K562 (cell line): ENCODE data around the gene ERVV-1. TPM values are rescaled to one million over a fixed set of nuclear protein-coding genes. Genes with fewer than 3 reads are reported as not detected.

Source experiments
- ATAC-seq: fragments of 200-7000 bp; cut with Tn5 transposase; 3 replicates; pipeline ENCODE4 v1.9.1; 2020; ENCODE audit warnings: moderate library complexity
- BruUV-seq: library from RNA; stranded (reverse); fragments of 400-500 nt; replicated peaks from 2 replicates; lab custom pipeline; 2021; lab: Mats Ljungman, UMichigan
- CTCF ChIA-PET: fragments of 300-600 bp; formaldehyde crosslinking; extraction: SDS; loops from one replicate; lab custom pipeline; 2021; ENCODE audit warnings: low intra/inter-chr PET ratio; lab: Yijun Ruan, JAX
- POLR2A ChIA-PET: fragments of 300-600, 350-650 bp; sonication (Branson Sonifier 250); formaldehyde crosslinking; extraction: SDS; loops from one replicate; lab custom pipeline; 2021; ENCODE audit warnings: antibody characterized with exemption, inconsistent platforms; lab: Yijun Ruan, JAX
- DNase-seq, 4 experiments: peaks; one replicate each; pipeline versions ENCODE4 v3.0.0 to v3.0.0-alpha.2; 2011 to 2018; ENCODE audit warnings: low spot score in 3 of 4, mixed read lengths in 3 of 4; ENCODE audit errors: extremely low read depth in 1 of 4
- FAIRE-seq: peaks from 2 replicates; lab custom pipeline; 2011; peaks lifted over from hg19 to GRCh38; lab: Jason Lieb, UNC
- H2AFZ ChIP-seq: 2 replicates; pipeline ENCODE4 v1.6.0; 2011; ENCODE audit warnings: low read depth, low read length, control low read depth, inconsistent platforms
- H3K27ac ChIP-seq: fragments of 200-600 bp; 3 replicates; pipeline ENCODE4 v1.8.0; 2011; ENCODE audit warnings: low read depth, mild to moderate bottlenecking, control low read depth, inconsistent platforms, low read length, moderate library complexity, mixed read lengths; ENCODE audit errors: extremely low read depth
- H3K27me3 ChIP-seq, 2 experiments: fragments of 300-600 bp in 1 of 2; 2 replicates in 1 of 2; 3 replicates in 1 of 2; pipeline versions ENCODE4 v1.6.0 to v1.8.0; 2011; ENCODE audit warnings: inconsistent platforms in 2 of 2, low read length in 2 of 2, mild to moderate bottlenecking in 1 of 2, mixed read lengths in 1 of 2, moderate library complexity in 1 of 2; ENCODE audit not compliant: control insufficient read depth in 2 of 2, insufficient read depth in 2 of 2
- H3K36me3 ChIP-seq: fragments of 300-600 bp; 3 replicates; pipeline ENCODE4 v1.8.0; 2011; ENCODE audit warnings: mild to moderate bottlenecking, low read length, inconsistent platforms; ENCODE audit not compliant: control insufficient read depth, insufficient read depth
- H3K4me1 ChIP-seq, 2 experiments: fragments of 200-600 bp in 1 of 2; replicated peaks in 1 of 2; 2 replicates in 1 of 2; 3 replicates in 1 of 2; pipeline versions ENCODE4 v1.5.1 to v1.8.0; 2011; ENCODE audit warnings: inconsistent platforms in 2 of 2, low read length in 2 of 2, mild to moderate bottlenecking in 1 of 2, mixed read lengths in 1 of 2, moderate library complexity in 1 of 2; ENCODE audit not compliant: control insufficient read depth in 2 of 2, insufficient read depth in 2 of 2
- H3K4me2 ChIP-seq: 2 replicates; pipeline ENCODE4 v1.6.1; 2011; ENCODE audit warnings: low read length, control low read depth, inconsistent platforms, mixed read lengths; ENCODE audit not compliant: insufficient read depth
- H3K4me3 ChIP-seq: fragments of 200-600 bp; sonication (generic), shearing (Covaris generic); 2 replicates; pipeline ENCODE4 v1.5.1; 2016; ENCODE audit warnings: control low read depth, inconsistent platforms
- H3K79me2 ChIP-seq: fragments of 200-600 bp; 3 replicates; pipeline ENCODE4 v1.8.0; 2011; ENCODE audit warnings: low read length, inconsistent platforms; ENCODE audit not compliant: control insufficient read depth, insufficient read depth
- H3K9ac ChIP-seq, 2 experiments: 2 replicates each; pipeline versions ENCODE4 v1.6.0 to v1.6.1; 2011; ENCODE audit warnings: low read depth in 2 of 2, low read length in 2 of 2, control low read depth in 1 of 2, inconsistent platforms in 1 of 2, mild to moderate bottlenecking in 1 of 2, mixed read lengths in 1 of 2; ENCODE audit not compliant: insufficient read depth in 1 of 2
- H3K9me1 ChIP-seq: one replicate; pipeline ENCODE4 v1.6.0; 2011; ENCODE audit warnings: inconsistent platforms, mild to moderate bottlenecking, low read length, moderate library complexity; ENCODE audit not compliant: control insufficient read depth, insufficient read depth
- H3K9me3 ChIP-seq: replicated peaks from 2 replicates; pipeline ENCODE4 v1.5.1; 2011; ENCODE audit warnings: low read depth, low read length, inconsistent platforms; ENCODE audit not compliant: control insufficient read depth, insufficient read depth
- H4K20me1 ChIP-seq: replicated peaks from 2 replicates; pipeline ENCODE4 v1.6.1; 2011; ENCODE audit warnings: low read length, inconsistent platforms, mixed read lengths; ENCODE audit not compliant: control insufficient read depth, insufficient read depth
- BMI1 ChIP-seq: fragments of 150-350 bp; IDR thresholded peaks from 2 replicates; pipeline ENCODE4 v1.6.1; 2014; ENCODE audit warnings: low read length
- HDAC2 ChIP-seq: fragments of 450-650 bp; IDR thresholded peaks from 2 replicates; pipeline ENCODE4 v1.6.1; 2016; ENCODE audit warnings: mild to moderate bottlenecking
- MED1 ChIP-seq: sonication (generic); formaldehyde crosslinking; IDR thresholded peaks from 2 replicates; pipeline ENCODE4 v1.8.1; 2023; ENCODE audit warnings: missing genetic modification reagents, borderline replicate concordance
- MEIS2 ChIP-seq: fragments of 450-650 bp; IDR thresholded peaks from 2 replicates; pipeline ENCODE4 v1.6.1; 2014; ENCODE audit warnings: mild to moderate bottlenecking; ENCODE audit not compliant: partially characterized antibody
- PHTF2 ChIP-seq: fragments of 250-450 bp; sonication (Bioruptor Pico); IDR thresholded peaks from 2 replicates; pipeline ENCODE4 v1.5.0; 2021; ENCODE audit warnings: mild to moderate bottlenecking
- RBM39 ChIP-seq: fragments of 200-400 bp; formaldehyde crosslinking; optimal IDR thresholded peaks from 2 replicates; pipeline ENCODE3; 2018; ENCODE audit warnings: low read depth, low read length
- ZC3H11A ChIP-seq: IDR thresholded peaks from 2 replicates; pipeline ENCODE4 v1.6.1; 2012; ENCODE audit warnings: low read depth, low read length, improper control_type of control experiment
- ZNF75A ChIP-seq: fragments of 450-650 bp; formaldehyde crosslinking; IDR thresholded peaks from 2 replicates; pipeline ENCODE4 v1.4.0; 2020; ENCODE audit warnings: mild to moderate bottlenecking
- ZNF830 ChIP-seq: fragments of 250-450 bp; sonication (Bioruptor Pico); IDR thresholded peaks from 2 replicates; pipeline ENCODE4 v1.5.0; 2021; ENCODE audit warnings: mild to moderate bottlenecking
- WGBS: fragments of 100-300 bp; shearing (Covaris generic); methylation state at CpG from one replicate; pipeline ENCODE4 v1.1.6; 2016; ENCODE audit warnings: low coverage, mixed read lengths; ENCODE audit not compliant: insufficient coverage; ENCODE audit errors: missing lambda C conversion rate; 5-methylcytosine and 5-hydroxymethylcytosine counted together
- in situ Hi-C: fragments of 300-500 bp; cut with MboI; formaldehyde crosslinking; loops from 4 replicates; pipeline ENCODE4 v1.15.0; 2018; ENCODE audit warnings: inconsistent platforms, mixed read lengths
- intact Hi-C: fragments of 100-400 bp; cut with micrococcal nuclease; formaldehyde crosslinking; loops from 2 replicates; pipeline ENCODE4 v1.14.2; 2022
- polyA plus RNA-seq, 8 experiments: library from polyadenylated mRNA; depleted of rRNA in 4 of 8; stranded (reverse) in 5 of 8; unstranded in 3 of 8; fragments of >200 nt; fragmentation: Nextera tagmentation in 2 of 8; fragmentation: Illumina TruSeq in 1 of 8; extraction: Ambion mirVana in 2 of 8; extraction: Trizol in 1 of 8; gene quantifications; 2 replicates each; pipeline versions ENCODE4 v1.2.1 to v1.2.3, GENCODE V29; 2011 to 2014; ENCODE audit warnings: inconsistent platforms in 1 of 8, missing spikeins in 1 of 8
- total RNA-seq, 7 experiments: library from RNA; depleted of rRNA in 6 of 7; stranded (reverse); fragments of >200 nt in 6 of 7; fragmentation: Illumina TruSeq in 2 of 7; extraction: Trizol in 2 of 7; gene quantifications; 2 replicates each; pipeline versions ENCODE4 v1.2.1 to v1.2.3, GENCODE V29; 2011 to 2021; ENCODE audit warnings: low replicate concordance in 1 of 7
- TF ChIP-seq, protein P1 (sequence below): fragments of 250-450 bp; sonication (Bioruptor Pico); IDR thresholded peaks from 2 replicates; pipeline ENCODE4 v1.8.0; 2021; ENCODE audit warnings: moderate library complexity, mild to moderate bottlenecking, inconsistent platforms

The ERVV-1 gene
- total and polyA plus RNA-seq, 9 of the 15 experiments (the other 6 are each of a cell fraction or from before 2014, with no cell fraction given) = 0.08 TPM; not detected in 8

DNA sequence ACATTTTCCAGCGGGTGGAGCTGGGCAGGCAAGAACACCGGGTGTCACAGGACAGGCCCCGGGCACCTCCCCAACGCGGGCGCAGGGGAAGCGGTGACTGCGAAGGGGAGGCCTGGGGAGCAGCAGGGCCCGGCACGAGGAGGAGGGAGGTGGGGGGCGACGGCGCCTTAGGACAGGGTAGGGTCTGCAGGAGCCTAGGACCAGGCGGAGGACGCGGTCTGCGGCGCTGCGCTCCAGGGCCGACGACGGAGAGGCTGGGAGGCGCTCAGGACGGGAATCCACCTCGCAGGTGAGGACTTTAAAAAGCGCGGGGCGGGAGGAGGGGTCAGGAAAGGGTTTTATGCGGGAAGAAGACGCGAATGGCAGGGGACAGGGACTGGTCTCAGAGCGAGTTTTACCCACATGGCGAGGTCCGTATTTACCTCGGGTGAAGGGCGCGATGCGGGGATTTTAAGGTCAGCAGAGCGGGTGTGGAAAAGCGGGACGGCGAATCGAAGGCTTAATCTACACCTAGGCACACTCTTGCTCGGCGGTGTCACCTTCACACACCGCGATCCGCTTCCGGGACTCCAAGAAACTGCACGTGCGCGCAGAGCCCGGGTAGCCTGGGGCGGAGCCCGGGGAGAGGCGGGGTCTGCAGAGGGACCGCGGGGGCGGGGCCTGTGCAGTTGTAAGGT is 44.3 kb downstream of the ERVV-1 start:
- H3K36me3 ChIP-seq = no peaks in the 10 kb centered on the region
- ChIA-PET POLR2A (no interaction called here), CTCF (no interaction called here)
- DNase-seq (no peak), ATAC-seq (no peak), FAIRE-seq (no peak)
- H3K79me2 ChIP-seq = no peaks in the 10 kb centered on the region
- no peak overlapping the region for H3K4me3 ChIP-seq
- no peak overlapping the region for H3K27ac ChIP-seq
- 49% methylated on average over 29 of the region's 59 CpGs for WGBS
- no peak overlapping the region for H3K9ac ChIP-seq
- no peak overlapping the region for H3K4me2 ChIP-seq
- no peak overlapping the region for H2AFZ ChIP-seq
- peaks cover 2% of the 10 kb centered on the region; the same call in 1 of the 2 replicates for H3K9me3 ChIP-seq
- peaks cover 4 to 6% of the 10 kb centered on the region in 2 experiments; a peak in 4 of 5 replicates for H3K4me1 ChIP-seq
- TF ChIP-seq ZC3H11A (no peak), MEIS2 (no peak), ZNF75A (no peak), MED1 (no peak), RBM39 (no peak), PHTF2 (CRISPR knock-in tag) (no peak), BMI1 (no peak), HDAC2 (no peak), ZNF830 (CRISPR knock-in tag) (no peak)
- TF ChIP-seq, protein P1, sequence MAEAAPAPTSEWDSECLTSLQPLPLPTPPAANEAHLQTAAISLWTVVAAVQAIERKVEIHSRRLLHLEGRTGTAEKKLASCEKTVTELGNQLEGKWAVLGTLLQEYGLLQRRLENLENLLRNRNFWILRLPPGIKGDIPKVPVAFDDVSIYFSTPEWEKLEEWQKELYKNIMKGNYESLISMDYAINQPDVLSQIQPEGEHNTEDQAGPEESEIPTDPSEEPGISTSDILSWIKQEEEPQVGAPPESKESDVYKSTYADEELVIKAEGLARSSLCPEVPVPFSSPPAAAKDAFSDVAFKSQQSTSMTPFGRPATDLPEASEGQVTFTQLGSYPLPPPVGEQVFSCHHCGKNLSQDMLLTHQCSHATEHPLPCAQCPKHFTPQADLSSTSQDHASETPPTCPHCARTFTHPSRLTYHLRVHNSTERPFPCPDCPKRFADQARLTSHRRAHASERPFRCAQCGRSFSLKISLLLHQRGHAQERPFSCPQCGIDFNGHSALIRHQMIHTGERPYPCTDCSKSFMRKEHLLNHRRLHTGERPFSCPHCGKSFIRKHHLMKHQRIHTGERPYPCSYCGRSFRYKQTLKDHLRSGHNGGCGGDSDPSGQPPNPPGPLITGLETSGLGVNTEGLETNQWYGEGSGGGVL (CRISPR knock-in tag) = no peak
- no TSS peak for BruUV-seq
- H3K27me3 ChIP-seq = no peaks in the 10 kb centered on the region
- in situ Hi-C loops = no loop called here
- intact Hi-C loops = no loop called here
- no peaks in the 10 kb centered on the region for H4K20me1 ChIP-seq
- no peaks in the 10 kb centered on the region for H3K9me1 ChIP-seq

Other genes with a start within 250 kb of the ERVV-1 start
Only the 7 nearest of the 13 such genes appear.
- gene ZNF320, start 116.3 kb upstream of the ERVV-1 start, total RNA-seq (2014; rRNA removed) = 7.7 and 8.3 TPM in 2 replicates
- gene ZNF320, start 116.3 kb upstream of the ERVV-1 start, total RNA-seq (2014; rRNA removed; fragmentation: Illumina TruSeq; extraction: Trizol) = 14.6 and 16.1 TPM in 2 replicates
- gene ZNF320, start 116.3 kb upstream of the ERVV-1 start, total RNA-seq (2015; rRNA removed; fragmentation: Illumina TruSeq; extraction: Trizol) = 11.4 and 11.7 TPM in 2 replicates
- 11.9 and 14.2 TPM in 2 replicates for gene ZNF320, start 116.3 kb upstream of the ERVV-1 start, total RNA-seq (2021)
- gene ZNF320, start 116.3 kb upstream of the ERVV-1 start, polyA plus RNA-seq (2011; rRNA removed) = 25.4 and 25.6 TPM in 2 replicates
- 8.3 and 11.4 TPM in 2 replicates for gene ZNF320, start 116.3 kb upstream of the ERVV-1 start, polyA plus RNA-seq (2014; fragmentation: Illumina TruSeq; extraction: Trizol)
- 1 to 10 TPM; 5.4 to 6.5 TPM for gene ZNF320, start 116.3 kb upstream of the ERVV-1 start, polyA plus RNA-seq (2014; fragmentation: Nextera tagmentation; extraction: Ambion mirVana)
- 11.0 and 15.6 TPM in 2 replicates for gene ZNF320, start 116.3 kb upstream of the ERVV-1 start, polyA plus RNA-seq (2014; rRNA removed)
- 6.9 and 8.9 TPM in 2 replicates for gene ZNF888, start 90.5 kb upstream of the ERVV-1 start, total RNA-seq (2014; rRNA removed)
- gene ZNF888, start 90.5 kb upstream of the ERVV-1 start, total RNA-seq (2014; rRNA removed; fragmentation: Illumina TruSeq; extraction: Trizol) = 13.3 and 15.5 TPM in 2 replicates
- gene ZNF888, start 90.5 kb upstream of the ERVV-1 start, total RNA-seq (2015; rRNA removed; fragmentation: Illumina TruSeq; extraction: Trizol) = 12.1 TPM in 2 replicates
- 8.3 and 10.7 TPM in 2 replicates for gene ZNF888, start 90.5 kb upstream of the ERVV-1 start, total RNA-seq (2021)
- gene ZNF888, start 90.5 kb upstream of the ERVV-1 start, polyA plus RNA-seq (2011; rRNA removed) = 9.6 and 12.5 TPM in 2 replicates
- gene ZNF888, start 90.5 kb upstream of the ERVV-1 start, polyA plus RNA-seq (2014; fragmentation: Illumina TruSeq; extraction: Trizol) = 9.9 and 10.1 TPM in 2 replicates
- gene ZNF888, start 90.5 kb upstream of the ERVV-1 start, polyA plus RNA-seq (2014; fragmentation: Nextera tagmentation; extraction: Ambion mirVana) = 1 to 10 TPM; 1.6 to 2.7 TPM
- gene ZNF888, start 90.5 kb upstream of the ERVV-1 start, polyA plus RNA-seq (2014; rRNA removed) = 4.5 and 5.9 TPM in 2 replicates
- gene ZNF816, start 51.0 kb upstream of the ERVV-1 start, total RNA-seq (2014; rRNA removed) = 10.7 and 11.3 TPM in 2 replicates
- gene ZNF816, start 51.0 kb upstream of the ERVV-1 start, total RNA-seq (2014; rRNA removed; fragmentation: Illumina TruSeq; extraction: Trizol) = 23.4 and 24.0 TPM in 2 replicates
- gene ZNF816, start 51.0 kb upstream of the ERVV-1 start, total RNA-seq (2015; rRNA removed; fragmentation: Illumina TruSeq; extraction: Trizol) = 19.3 and 23.3 TPM in 2 replicates
- 12.0 and 15.5 TPM in 2 replicates for gene ZNF816, start 51.0 kb upstream of the ERVV-1 start, total RNA-seq (2021)
- gene ZNF816, start 51.0 kb upstream of the ERVV-1 start, polyA plus RNA-seq (2011; rRNA removed) = 18.0 and 18.8 TPM in 2 replicates
- gene ZNF816, start 51.0 kb upstream of the ERVV-1 start, polyA plus RNA-seq (2014; fragmentation: Illumina TruSeq; extraction: Trizol) = 13.0 and 13.1 TPM in 2 replicates
- 10 to 100 TPM; 11.1 to 17.0 TPM for gene ZNF816, start 51.0 kb upstream of the ERVV-1 start, polyA plus RNA-seq (2014; fragmentation: Nextera tagmentation; extraction: Ambion mirVana)
- 6.6 and 8.6 TPM in 2 replicates for gene ZNF816, start 51.0 kb upstream of the ERVV-1 start, polyA plus RNA-seq (2014; rRNA removed)
- not detected in 2 replicates for gene ERVV-2, start 30.8 kb downstream of the ERVV-1 start, total RNA-seq (2014; rRNA removed)
- gene ERVV-2, start 30.8 kb downstream of the ERVV-1 start, total RNA-seq (2014; rRNA removed; fragmentation: Illumina TruSeq; extraction: Trizol) = 0.07 TPM in 1 of 2 replicates, not detected in the other
- 0.07 TPM in 1 of 2 replicates, not detected in the other for gene ERVV-2, start 30.8 kb downstream of the ERVV-1 start, total RNA-seq (2015; rRNA removed; fragmentation: Illumina TruSeq; extraction: Trizol)
- gene ERVV-2, start 30.8 kb downstream of the ERVV-1 start, total RNA-seq (2021) = 0.07 TPM in 1 of 2 replicates, not detected in the other
- gene ERVV-2, start 30.8 kb downstream of the ERVV-1 start, polyA plus RNA-seq (2011; rRNA removed) = 0.07 and 0.08 TPM in 2 replicates
- gene ERVV-2, start 30.8 kb downstream of the ERVV-1 start, polyA plus RNA-seq (2014; fragmentation: Illumina TruSeq; extraction: Trizol) = 0.07 TPM in 1 of 2 replicates, not detected in the other
- gene ERVV-2, start 30.8 kb downstream of the ERVV-1 start, polyA plus RNA-seq (2014; fragmentation: Nextera tagmentation; extraction: Ambion mirVana) = not detected
- gene ERVV-2, start 30.8 kb downstream of the ERVV-1 start, polyA plus RNA-seq (2014; rRNA removed) = not detected in 2 replicates
- gene ZNF160, start 89.5 kb downstream of the ERVV-1 start, total RNA-seq (2014; rRNA removed) = 8.7 and 12.0 TPM in 2 replicates
- 17.6 and 19.1 TPM in 2 replicates for gene ZNF160, start 89.5 kb downstream of the ERVV-1 start, total RNA-seq (2014; rRNA removed; fragmentation: Illumina TruSeq; extraction: Trizol)
- gene ZNF160, start 89.5 kb downstream of the ERVV-1 start, total RNA-seq (2015; rRNA removed; fragmentation: Illumina TruSeq; extraction: Trizol) = 12.4 and 13.0 TPM in 2 replicates
- gene ZNF160, start 89.5 kb downstream of the ERVV-1 start, total RNA-seq (2021) = 11.6 and 11.8 TPM in 2 replicates
- gene ZNF160, start 89.5 kb downstream of the ERVV-1 start, polyA plus RNA-seq (2011; rRNA removed) = 21.3 and 22.1 TPM in 2 replicates
- gene ZNF160, start 89.5 kb downstream of the ERVV-1 start, polyA plus RNA-seq (2014; fragmentation: Illumina TruSeq; extraction: Trizol) = 13.4 and 14.9 TPM in 2 replicates
- gene ZNF160, start 89.5 kb downstream of the ERVV-1 start, polyA plus RNA-seq (2014; fragmentation: Nextera tagmentation; extraction: Ambion mirVana) = 1 to 10 TPM; 3.6 to 7.5 TPM
- gene ZNF160, start 89.5 kb downstream of the ERVV-1 start, polyA plus RNA-seq (2014; rRNA removed) = 7.3 and 10.3 TPM in 2 replicates
- 0.16 TPM in 1 of 2 replicates, not detected in the other for gene ZNF415, start 119.0 kb downstream of the ERVV-1 start, total RNA-seq (2014; rRNA removed)
- 0.10 and 0.18 TPM in 2 replicates for gene ZNF415, start 119.0 kb downstream of the ERVV-1 start, total RNA-seq (2014; rRNA removed; fragmentation: Illumina TruSeq; extraction: Trizol)
- 0.14 and 0.30 TPM in 2 replicates for gene ZNF415, start 119.0 kb downstream of the ERVV-1 start, total RNA-seq (2015; rRNA removed; fragmentation: Illumina TruSeq; extraction: Trizol)
- gene ZNF415, start 119.0 kb downstream of the ERVV-1 start, total RNA-seq (2021) = 0.44 and 0.45 TPM in 2 replicates
- 0.14 and 0.34 TPM in 2 replicates for gene ZNF415, start 119.0 kb downstream of the ERVV-1 start, polyA plus RNA-seq (2011; rRNA removed)
- 0.11 and 0.12 TPM in 2 replicates for gene ZNF415, start 119.0 kb downstream of the ERVV-1 start, polyA plus RNA-seq (2014; fragmentation: Illumina TruSeq; extraction: Trizol)
- under 1 TPM in 1 of 2 experiments, not detected in 1; 0.06 TPM for gene ZNF415, start 119.0 kb downstream of the ERVV-1 start, polyA plus RNA-seq (2014; fragmentation: Nextera tagmentation; extraction: Ambion mirVana)
- gene ZNF415, start 119.0 kb downstream of the ERVV-1 start, polyA plus RNA-seq (2014; rRNA removed) = 0.82 TPM in 1 of 2 replicates, not detected in the other
- gene ZNF347, start 145.1 kb downstream of the ERVV-1 start, total RNA-seq (2014; rRNA removed) = 3.8 and 5.0 TPM in 2 replicates
- gene ZNF347, start 145.1 kb downstream of the ERVV-1 start, total RNA-seq (2014; rRNA removed; fragmentation: Illumina TruSeq; extraction: Trizol) = 14.6 and 15.7 TPM in 2 replicates
- 9.1 TPM in 2 replicates for gene ZNF347, start 145.1 kb downstream of the ERVV-1 start, total RNA-seq (2015; rRNA removed; fragmentation: Illumina TruSeq; extraction: Trizol)
- 7.4 and 8.8 TPM in 2 replicates for gene ZNF347, start 145.1 kb downstream of the ERVV-1 start, total RNA-seq (2021)
- 4.6 and 9.2 TPM in 2 replicates for gene ZNF347, start 145.1 kb downstream of the ERVV-1 start, polyA plus RNA-seq (2011; rRNA removed)
- gene ZNF347, start 145.1 kb downstream of the ERVV-1 start, polyA plus RNA-seq (2014; fragmentation: Illumina TruSeq; extraction: Trizol) = 6.6 and 7.1 TPM in 2 replicates
- 1 to 10 TPM; 3.5 to 5.2 TPM for gene ZNF347, start 145.1 kb downstream of the ERVV-1 start, polyA plus RNA-seq (2014; fragmentation: Nextera tagmentation; extraction: Ambion mirVana)
- 5.3 and 5.5 TPM in 2 replicates for gene ZNF347, start 145.1 kb downstream of the ERVV-1 start, polyA plus RNA-seq (2014; rRNA removed)